NAMALWA (cell line): Measurements from ENCODE around the gene KLHL6.

Experiments used
- DNase-seq: peaks from one replicate; pipeline ENCODE4 v3.0.0-alpha.2; 2015; ENCODE audit warnings: low spot score

KLHL6 gene

DNA sequence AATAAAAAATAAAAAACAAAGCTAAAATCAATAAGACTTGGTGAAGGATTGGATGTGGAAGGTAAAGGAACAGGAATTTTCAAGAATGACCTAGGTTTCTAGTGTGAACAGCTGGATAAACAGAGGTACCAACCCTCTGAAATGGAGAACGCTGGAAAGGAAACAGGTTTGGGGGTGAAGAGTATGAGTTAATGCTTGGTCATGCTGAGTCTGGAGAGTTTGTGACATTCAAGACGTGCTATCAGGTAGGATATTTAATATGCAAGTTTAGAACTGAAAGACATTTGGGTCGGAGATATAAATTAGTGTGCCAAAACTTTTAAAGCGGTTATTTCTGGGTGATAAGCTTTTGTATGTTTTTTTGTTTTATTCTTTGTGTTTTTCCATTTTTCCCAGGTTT is 11.4 kb upstream of the KLHL6 start:
- no peak for DNase-seq

- no peak for DNase-seq
Observed at GRCh38 chr3:183564046-183564445, 8.5 kb upstream of the KLHL6 start.

- no peak for DNase-seq
Observed at GRCh38 chr3:183563536-183563874, 8.0 kb upstream of the KLHL6 start.

DNA sequence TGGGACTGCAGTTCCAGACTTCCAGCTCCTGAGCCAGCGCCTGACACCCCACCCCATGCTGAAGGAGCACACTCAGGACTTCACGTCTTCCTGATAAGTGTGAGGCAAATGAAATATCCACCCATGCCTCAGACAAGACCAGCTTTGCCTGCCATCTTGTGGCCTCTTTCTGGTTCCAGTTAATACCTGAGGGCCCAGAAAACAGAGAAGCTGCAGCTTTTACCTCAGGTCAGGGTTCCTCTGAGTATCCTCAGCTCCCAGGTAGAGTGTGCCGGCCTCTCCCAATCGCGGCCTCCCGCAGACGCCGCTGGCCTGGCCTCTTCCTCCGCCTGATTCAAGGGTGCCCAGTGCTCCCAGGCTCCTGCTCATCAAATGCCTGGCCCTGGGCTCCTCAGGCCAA is 5.1 kb upstream of the KLHL6 start:
- peak; percentile 64 for DNase-seq

GRCh38 chr3:183558495-183558894 is 3.0 kb upstream of the KLHL6 start:
- DNase-seq, result no peak

DNA sequence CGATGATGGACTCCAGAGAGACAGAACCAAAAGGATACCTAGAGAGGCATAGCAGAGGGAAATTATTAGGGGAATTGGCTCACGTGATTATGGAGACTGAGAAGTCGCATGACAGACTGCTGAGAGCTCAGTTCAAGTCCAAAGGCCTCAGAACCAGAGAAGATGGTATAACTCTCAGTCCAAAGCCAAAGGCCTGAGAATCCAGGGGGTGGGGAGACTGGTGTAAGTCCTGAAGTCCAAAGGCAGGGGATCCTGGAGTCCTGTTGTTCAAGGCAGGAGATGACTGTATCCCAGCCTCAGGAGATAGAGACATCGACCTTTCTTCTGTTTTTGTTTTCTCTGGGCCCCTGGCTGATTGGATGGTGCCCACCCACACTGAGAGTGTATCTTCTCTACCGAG is 1.2 kb upstream of the KLHL6 start:
- no peak for DNase-seq

GRCh38 chr3:183554377-183554776 is 1.1 kb downstream of the KLHL6 start:
- DNase-seq, result peak; percentile 70

- peak; percentile 62 for DNase-seq
Observed at GRCh38 chr3:183553334-183554026, 2.0 kb downstream of the KLHL6 start.

DNA sequence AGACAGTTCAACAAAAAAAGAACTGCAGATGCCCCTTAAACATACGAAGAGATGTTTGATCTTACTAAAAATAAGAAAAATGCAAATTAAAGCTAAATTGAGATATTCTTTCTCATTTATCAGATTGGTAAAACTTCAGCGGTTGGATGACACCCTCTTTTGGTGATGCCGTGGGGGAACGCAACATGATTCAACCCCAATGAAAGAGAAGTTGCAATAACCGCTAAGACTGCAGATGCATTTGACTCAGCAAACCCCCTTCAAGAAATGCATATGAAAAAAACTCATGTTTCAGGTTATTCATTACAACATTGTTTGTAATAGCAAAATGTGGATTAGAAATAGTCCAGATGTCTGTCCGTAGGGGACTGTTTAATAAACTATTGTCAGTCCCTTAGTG is 3.6 kb downstream of the KLHL6 start:
- peak; percentile 90 for DNase-seq

DNA sequence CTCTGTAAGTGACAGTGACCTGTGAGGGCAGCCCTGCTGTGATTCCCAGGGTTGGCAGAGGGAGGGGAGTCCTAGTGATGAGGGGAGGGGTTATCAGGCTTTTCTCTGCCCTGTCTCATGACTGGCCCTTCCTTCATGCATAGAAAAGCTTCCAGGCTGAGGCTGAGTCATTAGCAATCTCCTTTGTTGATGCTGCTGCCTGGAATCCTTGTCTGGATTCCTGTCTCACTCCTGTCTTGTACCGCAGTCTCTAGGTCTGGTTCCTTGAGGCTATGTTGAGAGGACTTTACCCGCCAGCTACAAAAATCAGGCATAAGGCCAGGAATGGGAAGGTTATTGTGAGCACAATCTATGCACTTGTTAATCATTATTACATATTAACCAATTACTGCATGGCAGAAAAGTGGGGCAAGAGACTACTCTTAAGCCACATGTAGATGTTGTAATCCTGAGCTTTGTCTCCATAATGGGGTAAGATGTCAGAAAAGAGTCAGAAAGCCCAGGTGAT is 7.2 kb downstream of the KLHL6 start:
- no peak for DNase-seq

DNA sequence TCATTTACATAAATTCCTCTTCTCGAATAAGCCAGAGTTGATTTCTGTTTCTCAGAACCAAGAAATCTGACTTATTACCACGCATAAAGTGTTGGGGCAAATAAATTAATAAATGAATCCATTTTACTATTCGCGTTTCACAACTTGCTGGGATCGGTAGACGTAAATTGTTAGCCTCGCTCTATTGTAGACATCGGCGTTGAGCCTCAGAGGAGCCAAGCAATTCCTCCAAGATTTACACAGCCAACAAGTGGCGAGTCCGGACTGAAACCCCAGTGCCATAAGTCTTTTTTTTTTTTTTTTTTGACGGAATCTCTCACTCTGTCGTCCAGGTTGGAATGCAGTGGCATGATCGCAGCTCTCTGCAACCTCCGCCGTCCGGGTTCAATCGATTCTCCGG is 8.9 kb downstream of the KLHL6 start:
- no peak for DNase-seq

GRCh38 chr3:183545708-183546107 is 9.8 kb downstream of the KLHL6 start:
- DNase-seq, result no peak

DNA sequence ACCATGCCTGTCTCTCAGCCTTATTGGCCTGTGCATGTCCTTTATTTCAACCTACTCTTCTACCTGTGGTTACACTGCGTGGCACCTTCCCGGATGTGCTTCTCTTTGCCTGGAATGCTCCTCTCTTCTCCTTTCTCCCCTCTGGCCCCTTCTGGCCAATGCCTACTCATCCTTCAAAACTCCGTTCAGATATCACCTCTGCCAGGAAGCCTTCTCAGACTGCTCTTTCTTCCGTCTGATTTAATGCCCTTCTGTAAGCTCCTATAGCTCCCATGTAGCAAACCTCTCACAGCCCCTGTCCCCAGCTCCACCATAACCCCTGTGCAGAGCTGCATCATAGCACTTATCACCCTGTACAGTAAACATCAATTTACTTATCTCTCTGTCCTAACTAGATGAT is 13.2 kb downstream of the KLHL6 start:
- no peak for DNase-seq

GRCh38 chr3:183541738-183542137 is 13.8 kb downstream of the KLHL6 start:
- DNase-seq, result peak; percentile 60

GRCh38 chr3:183541235-183541655 is 14.3 kb downstream of the KLHL6 start:
- peak; percentile 46 for DNase-seq

- DNase-seq, result peak; percentile 55
Observed at GRCh38 chr3:183540501-183541234, 14.8 kb downstream of the KLHL6 start.

GRCh38 chr3:183539811-183540210 is 15.7 kb downstream of the KLHL6 start:
- DNase-seq, result no peak

DNA sequence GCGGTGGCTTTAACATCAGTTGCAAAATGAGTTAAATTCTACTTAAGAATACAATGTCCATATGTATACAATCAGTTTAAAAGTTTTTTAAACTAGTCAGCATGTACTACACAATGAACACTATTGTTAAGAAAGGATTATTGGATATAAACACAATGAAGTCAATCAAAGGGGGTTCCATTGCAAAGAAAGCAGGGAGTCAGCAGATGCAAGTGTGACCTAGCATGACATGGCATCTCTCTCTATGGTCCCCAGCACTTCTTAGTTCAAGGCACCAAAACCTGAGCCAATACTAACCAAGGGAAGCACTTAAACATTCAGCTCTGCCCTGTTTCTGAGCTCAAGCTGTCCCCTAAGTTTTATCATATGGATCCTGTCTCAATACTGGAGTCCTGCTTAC is 17.0 kb downstream of the KLHL6 start:
- DNase-seq, result no peak

GRCh38 chr3:183537295-183537730 is 18.2 kb downstream of the KLHL6 start:
- DNase-seq, result no peak

DNA sequence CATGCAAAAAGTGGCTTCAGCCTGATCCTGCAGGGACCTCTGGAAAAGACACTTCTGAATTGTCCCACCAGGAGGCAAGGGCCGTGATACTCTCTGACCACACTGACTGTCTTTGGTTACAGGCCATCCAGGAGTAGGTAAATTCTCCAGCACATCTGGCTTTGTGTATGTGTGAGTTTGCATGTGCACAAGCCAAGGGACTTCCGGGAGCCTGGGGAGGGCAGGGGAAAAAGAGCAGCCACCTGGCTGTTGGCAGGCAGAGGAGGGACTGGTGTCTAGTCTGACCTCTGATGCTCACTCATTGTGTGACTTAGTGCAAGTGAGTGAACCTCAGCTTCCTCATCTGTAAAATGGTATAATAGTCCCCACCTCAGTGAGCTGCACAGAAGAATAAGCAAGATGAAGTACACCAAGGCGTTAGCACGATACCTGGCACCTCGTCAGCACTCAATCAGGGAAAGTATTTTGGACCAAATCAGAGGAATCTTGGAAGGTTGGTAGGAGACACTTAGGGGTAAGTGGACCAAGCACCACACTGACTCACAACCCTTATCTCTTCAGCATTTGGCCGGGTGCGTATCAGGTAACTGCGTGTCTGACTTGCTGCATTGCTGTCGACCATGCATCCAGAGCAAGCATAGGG is 19.1 kb downstream of the KLHL6 start:
- DNase-seq, result peak; percentile 95

DNA sequence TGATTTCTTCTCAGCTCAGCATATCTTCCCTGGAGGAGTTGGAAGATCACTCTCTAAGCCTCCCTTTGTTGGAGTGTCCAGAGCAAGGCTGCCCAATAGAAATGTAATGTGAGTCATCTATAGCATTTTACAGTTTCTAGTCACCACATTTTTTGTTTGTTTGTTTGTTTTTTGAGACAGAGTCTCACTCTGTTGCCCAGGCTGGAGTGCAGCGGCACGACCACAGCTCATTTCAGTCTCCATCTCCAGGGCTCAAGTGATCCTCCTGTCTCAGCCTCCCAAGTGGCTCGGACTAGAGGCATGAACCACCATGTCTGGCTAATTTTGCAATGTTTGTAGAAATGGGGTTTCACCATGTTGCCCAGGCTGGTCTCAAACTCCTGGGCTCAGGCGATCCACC is 21.3 kb downstream of the KLHL6 start:
- no peak for DNase-seq

DNA sequence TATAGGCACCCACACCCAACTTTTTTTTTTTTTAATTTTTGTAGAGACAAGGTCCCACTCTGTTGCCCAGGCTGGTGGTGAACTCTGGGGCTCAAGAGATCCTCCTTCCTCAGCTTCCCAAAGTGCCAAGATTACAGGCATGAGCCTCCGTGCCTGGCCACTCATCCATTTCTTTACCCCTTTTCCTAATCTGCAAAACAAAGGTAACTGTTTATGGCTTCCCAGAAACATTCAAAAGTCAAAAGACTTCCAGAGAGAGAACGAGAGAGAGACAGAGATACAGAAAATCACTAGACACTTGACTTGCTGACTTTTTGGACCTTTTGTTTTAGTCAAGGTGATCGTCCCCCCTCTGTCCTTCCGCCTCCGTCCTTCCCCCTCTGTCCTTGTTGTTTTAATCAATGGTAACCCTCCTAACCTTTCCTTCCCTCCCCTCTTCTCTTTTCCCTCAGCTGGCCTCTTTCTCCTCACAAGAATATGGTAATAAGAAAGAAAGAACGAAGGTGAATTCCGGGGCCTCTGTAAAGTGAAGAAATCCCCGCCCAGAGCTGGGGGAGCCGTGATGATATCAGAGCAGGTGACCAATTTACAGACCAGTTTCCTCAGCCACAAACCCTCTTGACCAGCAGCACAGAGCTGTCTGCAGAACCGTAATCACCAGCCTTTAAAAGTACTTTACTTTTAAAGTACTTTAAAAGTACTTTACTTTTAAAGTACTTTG is 21.9 kb downstream of the KLHL6 start:
- DNase-seq, result no peak
